GM12878 (cell line): ENCODE measurements around the gene SLC12A7. TPM values are rescaled to one million over a fixed set of nuclear protein-coding genes. Genes with fewer than 3 reads are reported as not detected.

Experiments used
- ATAC-seq: fragments of 200-7000 bp; cut with Tn5 transposase; 3 replicates; pipeline ENCODE4 v1.9.1; 2020; ENCODE audit warnings: mild to moderate bottlenecking, moderate library complexity
- BruUV-seq: library from RNA; stranded (reverse); fragments of 400-500 nt; replicated peaks from 2 replicates; lab custom pipeline; 2021; lab: Mats Ljungman, UMichigan
- CTCF ChIA-PET: fragments of 300-600 bp; sonication (Branson Sonifier 250); formaldehyde crosslinking; extraction: SDS; loops from one replicate; lab custom pipeline; 2021; ENCODE audit warnings: inconsistent platforms; lab: Yijun Ruan, JAX
- POLR2A ChIA-PET: fragments of 350-600 bp; formaldehyde crosslinking; extraction: SDS; loops from one replicate; lab custom pipeline; 2021; ENCODE audit warnings: inconsistent platforms; lab: Charles Lee
- RAD21 ChIA-PET: fragments of 300-600 bp; sonication (Branson Sonifier 250); formaldehyde crosslinking; loops from one replicate; lab custom pipeline; 2023; ENCODE audit warnings: antibody characterized with exemption; ENCODE audit not compliant: unreplicated experiment; lab: Charles Lee
- SMC1A ChIA-PET: fragments of 300-600 bp; sonication (Branson Sonifier 250); formaldehyde crosslinking; loops from one replicate; lab custom pipeline; 2023; ENCODE audit not compliant: unreplicated experiment, uncharacterized antibody; lab: Charles Lee
- DNase-seq: peaks from one replicate; pipeline ENCODE4 v3.0.0-alpha.2; 2011; ENCODE audit warnings: low read depth, low spot score
- FAIRE-seq: peaks from 3 replicates; lab custom pipeline; 2011; peaks lifted over from hg19 to GRCh38; lab: Jason Lieb, UNC
- H2AFZ ChIP-seq: 2 replicates; pipeline ENCODE4 v1.6.0; 2011; ENCODE audit warnings: low read depth, low read length, control low read depth; ENCODE audit not compliant: control insufficient read depth
- H3K27ac ChIP-seq: 2 replicates; pipeline ENCODE4 v1.5.1; 2011; ENCODE audit warnings: control low read depth; ENCODE audit not compliant: control insufficient read depth, insufficient read depth
- H3K27me3 ChIP-seq, 2 experiments: replicated peaks in 1 of 2; 2 replicates each; pipeline versions ENCODE4 v1.6.0 to v1.6.1; 2011; ENCODE audit warnings: low read length in 1 of 2; ENCODE audit not compliant: control insufficient read depth in 2 of 2, insufficient read depth in 2 of 2
- H3K36me3 ChIP-seq, 2 experiments: 2 replicates each; pipeline ENCODE4 v1.5.1; 2011; ENCODE audit warnings: low read length in 1 of 2; ENCODE audit not compliant: control insufficient read depth in 2 of 2, insufficient read depth in 2 of 2
- H3K4me1 ChIP-seq: 2 replicates; pipeline ENCODE4 v1.6.1; 2011; ENCODE audit warnings: mild to moderate bottlenecking, low read length, moderate library complexity, mixed read lengths; ENCODE audit not compliant: control insufficient read depth, insufficient read depth
- H3K4me2 ChIP-seq: 2 replicates; pipeline ENCODE4 v1.6.0; 2011; ENCODE audit warnings: control low read depth; ENCODE audit not compliant: control insufficient read depth, insufficient read depth
- H3K4me3 ChIP-seq: fragments of 200-600 bp; sonication (generic); 2 replicates; pipeline ENCODE4 v1.5.1; 2016
- H3K79me2 ChIP-seq: 2 replicates; pipeline ENCODE4 v1.6.0; 2011; ENCODE audit warnings: low read length; ENCODE audit not compliant: control insufficient read depth, insufficient read depth
- H3K9ac ChIP-seq: 2 replicates; pipeline ENCODE4 v1.8.0; 2011; ENCODE audit warnings: low read length, control low read depth, mixed read lengths; ENCODE audit not compliant: control insufficient read depth, insufficient read depth
- H3K9me3 ChIP-seq: replicated peaks from 3 replicates; pipeline ENCODE4 v1.5.1; 2011; ENCODE audit warnings: mild to moderate bottlenecking, low read length; ENCODE audit not compliant: control insufficient read depth, insufficient read depth
- H4K20me1 ChIP-seq: 2 replicates; pipeline ENCODE4 v1.6.0; 2011; ENCODE audit not compliant: control insufficient read depth, insufficient read depth
- CHD4 ChIP-seq: fragments of 200-600 bp; sonication (generic); IDR thresholded peaks from 2 replicates; pipeline ENCODE4 v1.6.1; 2016; ENCODE audit warnings: mild to moderate bottlenecking
- EED ChIP-seq: sonication (generic); IDR thresholded peaks from 2 replicates; pipeline ENCODE4 v1.6.1; 2016; ENCODE audit warnings: antibody characterized with exemption, low read depth
- EZH2 ChIP-seq: IDR thresholded peaks from 2 replicates; pipeline ENCODE4 v1.6.1; 2012; ENCODE audit warnings: low read depth, mild to moderate bottlenecking, control low read depth, inconsistent platforms, low read length, borderline replicate concordance; ENCODE audit not compliant: control insufficient read depth
- MEF2A ChIP-seq: IDR thresholded peaks from 2 replicates; pipeline ENCODE4 v1.6.1; 2011; ENCODE audit warnings: low read depth, mild to moderate bottlenecking, low read length, moderate library complexity; ENCODE audit not compliant: insufficient read depth
- SUZ12 ChIP-seq: fragments of 200-600 bp; sonication (generic); IDR thresholded peaks from one replicate; pipeline ENCODE4 v1.6.1; 2018; ENCODE audit warnings: antibody characterized with exemption, mild to moderate bottlenecking; ENCODE audit not compliant: unreplicated experiment
- USF2 ChIP-seq: IDR thresholded peaks from 2 replicates; pipeline ENCODE4 v1.6.1; 2011; ENCODE audit warnings: low read depth, low read length, improper control_type of control experiment, borderline replicate concordance
- WGBS: methylation state at CpG from one replicate; pipeline ENCODE4 v1.1.6; 2016; ENCODE audit warnings: low lambda C conversion rate; ENCODE audit not compliant: insufficient replicate concordance, insufficient coverage; ENCODE audit errors: missing lambda C conversion rate; 5-methylcytosine and 5-hydroxymethylcytosine counted together
- in situ Hi-C: fragments of 300-500 bp; cut with MboI; formaldehyde crosslinking; loops from 9 replicates; pipeline ENCODE4 v1.14.3; 2018; ENCODE audit warnings: mixed read lengths
- intact Hi-C: fragments of 100-400 bp; cut with micrococcal nuclease; formaldehyde crosslinking; loops from one replicate; pipeline ENCODE4 v1.14.2; 2022; ENCODE audit not compliant: unreplicated experiment
- polyA plus RNA-seq, 11 experiments: library from polyadenylated mRNA; depleted of rRNA in 4 of 11; unstranded in 6 of 11; stranded (reverse) in 5 of 11; fragments of >200 nt; fragmentation: Nextera tagmentation in 4 of 11; fragmentation: Illumina TruSeq in 1 of 11; extraction: Ambion mirVana in 4 of 11; extraction: Trizol in 1 of 11; gene quantifications; 1 replicate in 1 of 11; 2 replicates in 10 of 11; pipeline versions ENCODE4 v1.2.1 to v1.2.3, GENCODE V29; 2011 to 2016; ENCODE audit warnings: inconsistent platforms in 2 of 11, missing spikeins in 2 of 11, low read depth in 1 of 11
- total RNA-seq, 4 experiments: library from RNA; depleted of rRNA in 3 of 4; stranded (reverse); fragments of >200 nt in 3 of 4; fragmentation: Illumina TruSeq in 1 of 4; extraction: Trizol in 1 of 4; gene quantifications; 2 replicates each; pipeline versions ENCODE4 v1.2.1 to v1.2.3, GENCODE V29; 2013 to 2021
- TF ChIP-seq, protein P1 (sequence below): fragments of 450-650 bp; IDR thresholded peaks from 2 replicates; pipeline ENCODE4 v1.6.1; 2018; ENCODE audit warnings: borderline replicate concordance, mild to moderate bottlenecking; ENCODE audit not compliant: partially characterized antibody

Gene SLC12A7
- total and polyA plus RNA-seq, 10 of the 15 experiments (the other 5 are each of a cell fraction or from before 2014, with no cell fraction given) = 0.10 to 10.0 (median 2.9) TPM

GRCh38 chr5:1015507-1015906, 96.4 kb downstream of the SLC12A7 start:
- intact Hi-C loops (loop anchor here (10.0 kb wide), 1 partner anchor 129 kb away; no protein-coding TSS in a partner anchor), in situ Hi-C loops (no loop called here)
- CTCF ChIA-PET = interaction anchor here (1.1 kb wide), 1 partner anchor 92 kb away, joined by 3 read pairs; no protein-coding TSS in a partner anchor
- no peaks in the 10 kb centered on the region for H3K4me1 ChIP-seq
- no peaks in the 10 kb centered on the region for H4K20me1 ChIP-seq
- no peak overlapping the region for H3K9ac ChIP-seq
- RAD21 ChIA-PET = no interaction called here
- SMC1A ChIA-PET = no interaction called here
- no peaks in the 10 kb centered on the region for H3K36me3 ChIP-seq
- H2AFZ ChIP-seq = no peak overlapping the region
- H3K79me2 ChIP-seq = no peaks in the 10 kb centered on the region
- WGBS = 15% methylated on average over 10 of the region's 10 CpGs
- no TSS peak for BruUV-seq
- POLR2A ChIA-PET = no interaction called here
- no peaks in the 10 kb centered on the region for H3K9me3 ChIP-seq
- no peak overlapping the region for H3K4me2 ChIP-seq
- no peak overlapping the region for H3K27ac ChIP-seq
- ATAC-seq (no peak), DNase-seq (no peak), FAIRE-seq (no peak)
- no peak overlapping the region for H3K4me3 ChIP-seq
- H3K27me3 ChIP-seq = no peaks in the 10 kb centered on the region; a peak in 3 of 4 replicates
- no peak for TF ChIP-seq SUZ12
- TF ChIP-seq MEF2A = no peak
- no peak for TF ChIP-seq EZH2
- TF ChIP-seq, protein P1, sequence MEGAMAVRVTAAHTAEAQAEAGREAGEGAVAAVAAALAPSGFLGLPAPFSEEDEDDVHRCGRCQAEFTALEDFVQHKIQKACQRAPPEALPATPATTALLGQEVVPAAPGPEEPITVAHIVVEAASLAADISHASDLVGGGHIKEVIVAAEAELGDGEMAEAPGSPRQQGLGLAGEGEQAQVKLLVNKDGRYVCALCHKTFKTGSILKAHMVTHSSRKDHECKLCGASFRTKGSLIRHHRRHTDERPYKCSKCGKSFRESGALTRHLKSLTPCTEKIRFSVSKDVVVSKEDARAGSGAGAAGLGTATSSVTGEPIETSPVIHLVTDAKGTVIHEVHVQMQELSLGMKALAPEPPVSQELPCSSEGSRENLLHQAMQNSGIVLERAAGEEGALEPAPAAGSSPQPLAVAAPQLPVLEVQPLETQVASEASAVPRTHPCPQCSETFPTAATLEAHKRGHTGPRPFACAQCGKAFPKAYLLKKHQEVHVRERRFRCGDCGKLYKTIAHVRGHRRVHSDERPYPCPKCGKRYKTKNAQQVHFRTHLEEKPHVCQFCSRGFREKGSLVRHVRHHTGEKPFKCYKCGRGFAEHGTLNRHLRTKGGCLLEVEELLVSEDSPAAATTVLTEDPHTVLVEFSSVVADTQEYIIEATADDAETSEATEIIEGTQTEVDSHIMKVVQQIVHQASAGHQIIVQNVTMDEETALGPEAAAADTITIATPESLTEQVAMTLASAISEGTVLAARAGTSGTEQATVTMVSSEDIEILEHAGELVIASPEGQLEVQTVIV = no peak
- TF ChIP-seq USF2 = no peak
- TF ChIP-seq EED = no peak
- no peak for TF ChIP-seq CHD4
